ENCODE results near the gene AP2A2. TPM values are rescaled to one million over a fixed set of nuclear protein-coding genes. Genes with fewer than 3 reads are reported as not detected.

The AP2A2 gene
- polyA plus RNA-seq, 3 donors = 5.7 to 61.0 (median 8.2) TPM

GRCh38 chr11:1002406-1002984 is 76.8 kb downstream of the AP2A2 start:
- no peaks in the 10 kb centered on the region for H3K9me3 Mint-ChIP-seq
- no peak for DNase-seq
- H3K36me3 ChIP-seq (replicated peaks in 1 of 2; ENCODE audit: control insufficient read depth in 1 of 2, insufficient read depth in 2 of 2, low read length in 2 of 2) = peaks cover 58 to 89% of the 10 kb centered on the region in 2 donors
- peaks cover 0 to 2% (median 0%) of the 10 kb centered on the region in 3 donors for H3K27me3 Mint-ChIP-seq (ENCODE audit: low read depth in 3 of 3)
- 96% methylated on average over 18 of the region's 20 CpGs for WGBS (ENCODE audit: insufficient coverage)
- H3K36me3 Mint-ChIP-seq = peaks cover 63 to 94% of the 10 kb centered on the region in 2 donors
- no peaks in the 10 kb centered on the region for H3K9me3 ChIP-seq (replicated peaks in 1 of 2; ENCODE audit: control insufficient read depth in 1 of 2, insufficient read depth in 1 of 2, low read length in 2 of 2)
- H3K9ac ChIP-seq (ENCODE audit: insufficient read depth, low read length, poor library complexity, severe bottlenecking) = no peak overlapping the region
- H3K27ac Mint-ChIP-seq = peak overlapping the region in 1 of 7 donors; percentile 59
- no peak overlapping the region for H3K4me3 ChIP-seq (replicated peaks in 1 of 3; ENCODE audit: low read depth in 2 of 3, low read length in 3 of 3)
- intact Hi-C loops (cut with micrococcal nuclease) = no loop called here
- no peak overlapping the region for H3K4me3 Mint-ChIP-seq
- no peak overlapping the region for H3K4me2 ChIP-seq (replicated peaks; ENCODE audit: extremely low read depth, low read length, poor library complexity, severe bottlenecking)
- no peak for TF ChIP-seq CTCF (IDR thresholded peaks at IDR 0.05)
- H4K20me1 ChIP-seq (ENCODE audit: insufficient read depth, low read length) = peaks cover 25% of the 10 kb centered on the region
- no peak overlapping the region for H3K27ac ChIP-seq (ENCODE audit: low read depth in 1 of 2, low read length in 2 of 2)
- H2AFZ ChIP-seq (ENCODE audit: insufficient read depth, low read depth, low read length, poor library complexity, severe bottlenecking) = no peak overlapping the region
- H3K4me1 Mint-ChIP-seq = no peaks in the 10 kb centered on the region
- H3K27me3 ChIP-seq (ENCODE audit: control insufficient read depth in 2 of 2, insufficient read depth in 2 of 2, low read length in 2 of 2) = no peaks in the 10 kb centered on the region
- H3K79me2 ChIP-seq (ENCODE audit: insufficient read depth, low read length) = no peaks in the 10 kb centered on the region
- H3K4me1 ChIP-seq (ENCODE audit: control insufficient read depth in 1 of 2, insufficient read depth in 2 of 2, low read length in 2 of 2) = no peaks in the 10 kb centered on the region

- WGBS (ENCODE audit: insufficient coverage) = 94% methylated on average over 15 of the region's 20 CpGs
- Histone ChIP-seq H3K4me2 (replicated peaks; ENCODE audit: extremely low read depth, low read length, poor library complexity, severe bottlenecking) (no peak overlapping the region), H3K9ac (ENCODE audit: insufficient read depth, low read length, poor library complexity, severe bottlenecking) (no peak overlapping the region), H3K4me3 (replicated peaks in 1 of 3; ENCODE audit: low read depth in 2 of 3, low read length in 3 of 3) (no peak overlapping the region), H3K36me3 (replicated peaks in 1 of 2; ENCODE audit: control insufficient read depth in 1 of 2, insufficient read depth in 2 of 2, low read length in 2 of 2) (peaks cover 61 to 96% of the 10 kb centered on the region in 2 donors), H3K9me3 (replicated peaks in 1 of 2; ENCODE audit: control insufficient read depth in 1 of 2, insufficient read depth in 1 of 2, low read length in 2 of 2) (no peaks in the 10 kb centered on the region), H3K27me3 (ENCODE audit: control insufficient read depth in 2 of 2, insufficient read depth in 2 of 2, low read length in 2 of 2) (no peaks in the 10 kb centered on the region), H3K4me1 (ENCODE audit: control insufficient read depth in 1 of 2, insufficient read depth in 2 of 2, low read length in 2 of 2) (no peaks in the 10 kb centered on the region), H4K20me1 (ENCODE audit: insufficient read depth, low read length) (peaks cover 25% of the 10 kb centered on the region), H2AFZ (ENCODE audit: insufficient read depth, low read depth, low read length, poor library complexity, severe bottlenecking) (no peak overlapping the region), H3K79me2 (ENCODE audit: insufficient read depth, low read length) (no peaks in the 10 kb centered on the region), H3K27ac (ENCODE audit: low read depth in 1 of 2, low read length in 2 of 2) (no peak overlapping the region)
- Mint-ChIP-seq H3K27ac (no peak overlapping the region), H3K9me3 (no peaks in the 10 kb centered on the region), H3K4me3 (no peak overlapping the region), H3K27me3 (ENCODE audit: low read depth in 3 of 3) (peaks cover 0 to 2% (median 0%) of the 10 kb centered on the region in 3 donors), H3K4me1 (no peaks in the 10 kb centered on the region), H3K36me3 (peaks cover 67 to 92% of the 10 kb centered on the region in 2 donors)
- no peak for TF ChIP-seq CTCF (IDR thresholded peaks at IDR 0.05)
- no peak for DNase-seq
- intact Hi-C loops (cut with micrococcal nuclease) = no loop called here
Measured at GRCh38 chr11:1003159-1003558, 77.5 kb downstream of the AP2A2 start.

Data from CD14-positive monocyte (primary cell).